ENCODE data around the gene CXCL1. TPM values are rescaled to one million over a fixed set of nuclear protein-coding genes. Genes with fewer than 3 reads are reported as not detected.

CXCL1 gene
- total RNA-seq, 1 experiment from 2014 or later, result 0.85 TPM

- Mint-ChIP-seq H3K4me1 (peaks cover 9% of the 10 kb centered on the region), H3K27ac (no peak within 1 kb of the TSS), H3K36me3 (no peaks in the 10 kb centered on the region), H3K4me3 (peak within 1 kb of the TSS; percentile 89), H3K9me3 (no peaks in the 10 kb centered on the region), H3K27me3 (ENCODE audit: low read depth) (peaks cover 37% of the 10 kb centered on the region)
- DNase-seq (ENCODE audit: low spot score) (peak; percentile 67), ATAC-seq (peak; percentile 86)
- ChIA-PET POLR2A (interaction anchor here (0.6 to 1.1 kb wide), 2 partner anchors 24 to 32 kb away, joined by 3 read pairs; partner anchors contain the start of gene CXCL1), CTCF (interaction anchor here (0.7 to 1.7 kb wide), 7 partner anchors 27 to 392 kb away, joined by 3 to 22 read pairs (median 3); no protein-coding TSS in a partner anchor)
- TF ChIP-seq FOXJ3 (CRISPR knock-in tag; IDR thresholded peaks at IDR 0.05; ENCODE audit: borderline replicate concordance), result no peak
- TF ChIP-seq MAX (CRISPR knock-in tag; IDR thresholded peaks at IDR 0.05), result 0 out of 2 replicates have a peak, but pooled peaks have one; percentile 51
- no peak for TF ChIP-seq JAZF1 (CRISPR knock-in tag; IDR thresholded peaks at IDR 0.05)
- 0 out of 2 replicates have a peak, but pooled peaks have one; percentile 18 for TF ChIP-seq FOXK1 (CRISPR knock-in tag; IDR thresholded peaks at IDR 0.05)
- TF ChIP-seq ATF1 (CRISPR knock-in tag; IDR thresholded peaks at IDR 0.05), result no peak
- TF ChIP-seq KAT7 (CRISPR knock-in tag; IDR thresholded peaks at IDR 0.05; ENCODE audit: borderline replicate concordance), result peak; percentile 52; the same call in 1 of the 2 replicates
- TF ChIP-seq ETV6 (CRISPR knock-in tag; IDR thresholded peaks at IDR 0.05), result 0 out of 2 replicates have a peak, but pooled peaks have one; percentile 24
- peak; percentile 69; the same call in 1 of the 2 replicates for TF ChIP-seq FOXP4 (CRISPR knock-in tag; IDR thresholded peaks at IDR 0.05)
- TF ChIP-seq CBFB (CRISPR knock-in tag; IDR thresholded peaks at IDR 0.05; ENCODE audit: low read depth), result no peak
- TF ChIP-seq HMGXB4 (CRISPR knock-in tag; IDR thresholded peaks at IDR 0.05), result no peak
- no peak for TF ChIP-seq CTCF (IDR thresholded peaks at IDR 0.05)
- 0 out of 2 replicates have a peak, but pooled peaks have one; percentile 10 for TF ChIP-seq USF1 (CRISPR knock-in tag; IDR thresholded peaks at IDR 0.05)
- no peak for TF ChIP-seq ATF6 (CRISPR knock-in tag; IDR thresholded peaks at IDR 0.05)
- peak; percentile 50; the same call in 1 of the 2 replicates for TF ChIP-seq FOXP1 (CRISPR knock-in tag; IDR thresholded peaks at IDR 0.05; ENCODE audit: borderline replicate concordance)
- TF ChIP-seq ZBTB43 (CRISPR knock-in tag; IDR thresholded peaks at IDR 0.05), result no peak
- no peak for TF ChIP-seq AFF4 (CRISPR knock-in tag; IDR thresholded peaks at IDR 0.05; ENCODE audit: borderline replicate concordance)
- TF ChIP-seq CREB1 (CRISPR knock-in tag; IDR thresholded peaks at IDR 0.05), result no peak
These were observed 32.6 kb upstream of the CXCL1 start, which contains the start of gene CXCL6 for GRCh38 chr4:73836373-73837279. Gene CXCL6, plus strand, starts transcription at chr4:73836678. Its CDS starts 73 bp downstream, at chr4:73836751.

All from WTC11 (cell line).